GM12878 (cell line): ENCODE results near the gene STK35. TPM values are rescaled to one million over a fixed set of nuclear protein-coding genes. Genes with fewer than 3 reads are reported as not detected.

ENCODE experiments used
- ATAC-seq: fragments of 200-7000 bp; cut with Tn5 transposase; 3 replicates; pipeline ENCODE4 v1.9.1; 2020; ENCODE audit warnings: mild to moderate bottlenecking, moderate library complexity
- BruUV-seq: library from RNA; stranded (reverse); fragments of 400-500 nt; replicated peaks from 2 replicates; lab custom pipeline; 2021; lab: Mats Ljungman, UMichigan
- CTCF ChIA-PET: fragments of 300-600 bp; sonication (Branson Sonifier 250); formaldehyde crosslinking; extraction: SDS; loops from one replicate; lab custom pipeline; 2021; ENCODE audit warnings: inconsistent platforms; lab: Yijun Ruan, JAX
- POLR2A ChIA-PET: fragments of 350-600 bp; formaldehyde crosslinking; extraction: SDS; loops from one replicate; lab custom pipeline; 2021; ENCODE audit warnings: inconsistent platforms; lab: Charles Lee
- RAD21 ChIA-PET: fragments of 300-600 bp; sonication (Branson Sonifier 250); formaldehyde crosslinking; loops from one replicate; lab custom pipeline; 2023; ENCODE audit warnings: antibody characterized with exemption; ENCODE audit not compliant: unreplicated experiment; lab: Charles Lee
- SMC1A ChIA-PET: fragments of 300-600 bp; sonication (Branson Sonifier 250); formaldehyde crosslinking; loops from one replicate; lab custom pipeline; 2023; ENCODE audit not compliant: unreplicated experiment, uncharacterized antibody; lab: Charles Lee
- DNase-seq: peaks from one replicate; pipeline ENCODE4 v3.0.0-alpha.2; 2011; ENCODE audit warnings: low read depth, low spot score
- FAIRE-seq: peaks from 3 replicates; lab custom pipeline; 2011; peaks lifted over from hg19 to GRCh38; lab: Jason Lieb, UNC
- H2AFZ ChIP-seq: 2 replicates; pipeline ENCODE4 v1.6.0; 2011; ENCODE audit warnings: low read depth, low read length, control low read depth; ENCODE audit not compliant: control insufficient read depth
- H3K27ac ChIP-seq: 2 replicates; pipeline ENCODE4 v1.5.1; 2011; ENCODE audit warnings: control low read depth; ENCODE audit not compliant: control insufficient read depth, insufficient read depth
- H3K27me3 ChIP-seq, 2 experiments: replicated peaks in 1 of 2; 2 replicates each; pipeline versions ENCODE4 v1.6.0 to v1.6.1; 2011; ENCODE audit warnings: low read length in 1 of 2; ENCODE audit not compliant: control insufficient read depth in 2 of 2, insufficient read depth in 2 of 2
- H3K36me3 ChIP-seq, 2 experiments: 2 replicates each; pipeline ENCODE4 v1.5.1; 2011; ENCODE audit warnings: low read length in 1 of 2; ENCODE audit not compliant: control insufficient read depth in 2 of 2, insufficient read depth in 2 of 2
- H3K4me1 ChIP-seq: 2 replicates; pipeline ENCODE4 v1.6.1; 2011; ENCODE audit warnings: mild to moderate bottlenecking, low read length, moderate library complexity, mixed read lengths; ENCODE audit not compliant: control insufficient read depth, insufficient read depth
- H3K4me2 ChIP-seq: 2 replicates; pipeline ENCODE4 v1.6.0; 2011; ENCODE audit warnings: control low read depth; ENCODE audit not compliant: control insufficient read depth, insufficient read depth
- H3K4me3 ChIP-seq: fragments of 200-600 bp; sonication (generic); 2 replicates; pipeline ENCODE4 v1.5.1; 2016
- H3K79me2 ChIP-seq: 2 replicates; pipeline ENCODE4 v1.6.0; 2011; ENCODE audit warnings: low read length; ENCODE audit not compliant: control insufficient read depth, insufficient read depth
- H3K9ac ChIP-seq: 2 replicates; pipeline ENCODE4 v1.8.0; 2011; ENCODE audit warnings: low read length, control low read depth, mixed read lengths; ENCODE audit not compliant: control insufficient read depth, insufficient read depth
- H3K9me3 ChIP-seq: replicated peaks from 3 replicates; pipeline ENCODE4 v1.5.1; 2011; ENCODE audit warnings: mild to moderate bottlenecking, low read length; ENCODE audit not compliant: control insufficient read depth, insufficient read depth
- H4K20me1 ChIP-seq: 2 replicates; pipeline ENCODE4 v1.6.0; 2011; ENCODE audit not compliant: control insufficient read depth, insufficient read depth
- CBX3 ChIP-seq: fragments of 200-600 bp; sonication (generic); IDR thresholded peaks from 2 replicates; pipeline ENCODE4 v1.6.1; 2016; ENCODE audit warnings: low read depth, borderline replicate concordance
- CEBPB ChIP-seq, 2 experiments: fragments of 150-350 bp in 1 of 2; IDR thresholded peaks; 2 replicates each; pipeline ENCODE4 v1.6.1; 2012 to 2014; ENCODE audit warnings: low read depth in 2 of 2, low read length in 2 of 2, borderline replicate concordance in 1 of 2, inconsistent platforms in 1 of 2
- KLF5 ChIP-seq: fragments of 450-650 bp; IDR thresholded peaks from 2 replicates; pipeline ENCODE4 v1.6.1; 2014; ENCODE audit warnings: mild to moderate bottlenecking; ENCODE audit not compliant: partially characterized antibody
- SREBF2 ChIP-seq: IDR thresholded peaks from 2 replicates; pipeline ENCODE4 v1.6.1; 2012; ENCODE audit warnings: mild to moderate bottlenecking, low read length
- WGBS: methylation state at CpG from one replicate; pipeline ENCODE4 v1.1.6; 2016; ENCODE audit warnings: low lambda C conversion rate; ENCODE audit not compliant: insufficient replicate concordance, insufficient coverage; ENCODE audit errors: missing lambda C conversion rate; 5-methylcytosine and 5-hydroxymethylcytosine counted together
- in situ Hi-C: fragments of 300-500 bp; cut with MboI; formaldehyde crosslinking; loops from 9 replicates; pipeline ENCODE4 v1.14.3; 2018; ENCODE audit warnings: mixed read lengths
- intact Hi-C: fragments of 100-400 bp; cut with micrococcal nuclease; formaldehyde crosslinking; loops from one replicate; pipeline ENCODE4 v1.14.2; 2022; ENCODE audit not compliant: unreplicated experiment
- polyA plus RNA-seq, 11 experiments: library from polyadenylated mRNA; depleted of rRNA in 4 of 11; unstranded in 6 of 11; stranded (reverse) in 5 of 11; fragments of >200 nt; fragmentation: Nextera tagmentation in 4 of 11; fragmentation: Illumina TruSeq in 1 of 11; extraction: Ambion mirVana in 4 of 11; extraction: Trizol in 1 of 11; gene quantifications; 1 replicate in 1 of 11; 2 replicates in 10 of 11; pipeline versions ENCODE4 v1.2.1 to v1.2.3, GENCODE V29; 2011 to 2016; ENCODE audit warnings: inconsistent platforms in 2 of 11, missing spikeins in 2 of 11, low read depth in 1 of 11
- total RNA-seq, 4 experiments: library from RNA; depleted of rRNA in 3 of 4; stranded (reverse); fragments of >200 nt in 3 of 4; fragmentation: Illumina TruSeq in 1 of 4; extraction: Trizol in 1 of 4; gene quantifications; 2 replicates each; pipeline versions ENCODE4 v1.2.1 to v1.2.3, GENCODE V29; 2013 to 2021
- TF ChIP-seq, protein P1 (sequence below): IDR thresholded peaks from 2 replicates; pipeline ENCODE4 v1.6.1; 2012; ENCODE audit warnings: low read depth, low read length, improper control_type of control experiment
- TF ChIP-seq, protein P2 (sequence below): fragments of 450-650 bp; IDR thresholded peaks from 2 replicates; pipeline ENCODE4 v1.6.1; 2018; ENCODE audit warnings: mild to moderate bottlenecking, low read depth, moderate library complexity; ENCODE audit not compliant: partially characterized antibody
- TF ChIP-seq, protein P3 (sequence below): fragments of 450-650 bp; IDR thresholded peaks from 2 replicates; pipeline ENCODE4 v1.6.1; 2017; ENCODE audit warnings: antibody characterized with exemption, mild to moderate bottlenecking, moderate library complexity

STK35 gene
- total and polyA plus RNA-seq, 10 of the 15 experiments (the other 5 are each of a cell fraction or from before 2014, with no cell fraction given): 2.9 to 19.4 (median 9.6) TPM

DNA sequence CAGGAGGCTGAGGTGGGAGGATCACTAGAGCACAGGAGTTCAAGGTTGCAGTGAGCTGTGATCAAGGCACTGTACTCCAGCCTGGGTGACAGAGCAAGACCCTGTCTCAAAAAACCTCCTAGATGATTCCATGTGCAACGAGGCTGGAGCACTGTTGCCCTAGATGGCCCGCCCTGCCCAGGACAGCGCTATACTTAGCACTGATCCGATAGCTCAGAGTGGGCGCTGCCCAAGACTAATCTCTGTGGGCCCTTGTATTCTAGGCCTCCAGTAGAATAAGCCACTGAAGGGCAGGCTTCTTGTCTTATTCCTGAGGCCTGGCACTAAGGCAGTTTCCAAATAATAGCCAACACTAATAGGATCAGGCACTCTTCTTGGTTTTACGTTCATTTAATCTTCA, 41.0 kb downstream of the STK35 start:
- H2AFZ ChIP-seq: no peak overlapping the region
- in situ Hi-C loops (no loop called here), intact Hi-C loops (no loop called here)
- no peaks in the 10 kb centered on the region; the same call in 1 of the 2 replicates for H3K4me1 ChIP-seq
- no peak overlapping the region for H3K4me3 ChIP-seq
- ChIA-PET RAD21 (no interaction called here), POLR2A (no interaction called here), CTCF (no interaction called here), SMC1A (no interaction called here)
- ATAC-seq (no peak), FAIRE-seq (no peak), DNase-seq (no peak)
- no peak overlapping the region for H3K4me2 ChIP-seq
- no peak overlapping the region for H3K27ac ChIP-seq
- peaks cover 0 to 17% of the 10 kb centered on the region in 2 experiments; a peak in 3 of 4 replicates for H3K36me3 ChIP-seq
- no peaks in the 10 kb centered on the region for H3K9me3 ChIP-seq
- no peaks in the 10 kb centered on the region for H3K27me3 ChIP-seq
- no peak overlapping the region for H3K9ac ChIP-seq
- BruUV-seq: no TSS peak
- TF ChIP-seq, protein P1, sequence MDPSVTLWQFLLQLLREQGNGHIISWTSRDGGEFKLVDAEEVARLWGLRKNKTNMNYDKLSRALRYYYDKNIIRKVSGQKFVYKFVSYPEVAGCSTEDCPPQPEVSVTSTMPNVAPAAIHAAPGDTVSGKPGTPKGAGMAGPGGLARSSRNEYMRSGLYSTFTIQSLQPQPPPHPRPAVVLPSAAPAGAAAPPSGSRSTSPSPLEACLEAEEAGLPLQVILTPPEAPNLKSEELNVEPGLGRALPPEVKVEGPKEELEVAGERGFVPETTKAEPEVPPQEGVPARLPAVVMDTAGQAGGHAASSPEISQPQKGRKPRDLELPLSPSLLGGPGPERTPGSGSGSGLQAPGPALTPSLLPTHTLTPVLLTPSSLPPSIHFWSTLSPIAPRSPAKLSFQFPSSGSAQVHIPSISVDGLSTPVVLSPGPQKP: no peak
- TF ChIP-seq, protein P2, sequence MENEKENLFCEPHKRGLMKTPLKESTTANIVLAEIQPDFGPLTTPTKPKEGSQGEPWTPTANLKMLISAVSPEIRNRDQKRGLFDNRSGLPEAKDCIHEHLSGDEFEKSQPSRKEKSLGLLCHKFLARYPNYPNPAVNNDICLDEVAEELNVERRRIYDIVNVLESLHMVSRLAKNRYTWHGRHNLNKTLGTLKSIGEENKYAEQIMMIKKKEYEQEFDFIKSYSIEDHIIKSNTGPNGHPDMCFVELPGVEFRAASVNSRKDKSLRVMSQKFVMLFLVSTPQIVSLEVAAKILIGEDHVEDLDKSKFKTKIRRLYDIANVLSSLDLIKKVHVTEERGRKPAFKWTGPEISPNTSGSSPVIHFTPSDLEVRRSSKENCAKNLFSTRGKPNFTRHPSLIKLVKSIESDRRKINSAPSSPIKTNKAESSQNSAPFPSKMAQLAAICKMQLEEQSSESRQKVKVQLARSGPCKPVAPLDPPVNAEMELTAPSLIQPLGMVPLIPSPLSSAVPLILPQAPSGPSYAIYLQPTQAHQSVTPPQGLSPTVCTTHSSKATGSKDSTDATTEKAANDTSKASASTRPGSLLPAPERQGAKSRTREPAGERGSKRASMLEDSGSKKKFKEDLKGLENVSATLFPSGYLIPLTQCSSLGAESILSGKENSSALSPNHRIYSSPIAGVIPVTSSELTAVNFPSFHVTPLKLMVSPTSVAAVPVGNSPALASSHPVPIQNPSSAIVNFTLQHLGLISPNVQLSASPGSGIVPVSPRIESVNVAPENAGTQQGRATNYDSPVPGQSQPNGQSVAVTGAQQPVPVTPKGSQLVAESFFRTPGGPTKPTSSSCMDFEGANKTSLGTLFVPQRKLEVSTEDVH: no peak
- TF ChIP-seq CBX3 (no peak), CEBPB (IDR thresholded peaks at IDR 0.05; ENCODE audit: borderline replicate concordance in 1 of 2, low read depth in 2 of 2, low read length in 2 of 2) (no peak), KLF5 (no peak), SREBF2 (no peak)
- TF ChIP-seq, protein P3, sequence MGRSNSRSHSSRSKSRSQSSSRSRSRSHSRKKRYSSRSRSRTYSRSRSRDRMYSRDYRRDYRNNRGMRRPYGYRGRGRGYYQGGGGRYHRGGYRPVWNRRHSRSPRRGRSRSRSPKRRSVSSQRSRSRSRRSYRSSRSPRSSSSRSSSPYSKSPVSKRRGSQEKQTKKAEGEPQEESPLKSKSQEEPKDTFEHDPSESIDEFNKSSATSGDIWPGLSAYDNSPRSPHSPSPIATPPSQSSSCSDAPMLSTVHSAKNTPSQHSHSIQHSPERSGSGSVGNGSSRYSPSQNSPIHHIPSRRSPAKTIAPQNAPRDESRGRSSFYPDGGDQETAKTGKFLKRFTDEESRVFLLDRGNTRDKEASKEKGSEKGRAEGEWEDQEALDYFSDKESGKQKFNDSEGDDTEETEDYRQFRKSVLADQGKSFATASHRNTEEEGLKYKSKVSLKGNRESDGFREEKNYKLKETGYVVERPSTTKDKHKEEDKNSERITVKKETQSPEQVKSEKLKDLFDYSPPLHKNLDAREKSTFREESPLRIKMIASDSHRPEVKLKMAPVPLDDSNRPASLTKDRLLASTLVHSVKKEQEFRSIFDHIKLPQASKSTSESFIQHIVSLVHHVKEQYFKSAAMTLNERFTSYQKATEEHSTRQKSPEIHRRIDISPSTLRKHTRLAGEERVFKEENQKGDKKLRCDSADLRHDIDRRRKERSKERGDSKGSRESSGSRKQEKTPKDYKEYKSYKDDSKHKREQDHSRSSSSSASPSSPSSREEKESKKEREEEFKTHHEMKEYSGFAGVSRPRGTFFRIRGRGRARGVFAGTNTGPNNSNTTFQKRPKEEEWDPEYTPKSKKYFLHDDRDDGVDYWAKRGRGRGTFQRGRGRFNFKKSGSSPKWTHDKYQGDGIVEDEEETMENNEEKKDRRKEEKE: no peak
- no peaks in the 10 kb centered on the region for H3K79me2 ChIP-seq
- 98% methylated on average over 6 of the region's 6 CpGs for WGBS
- no peaks in the 10 kb centered on the region for H4K20me1 ChIP-seq
